HTERT RPE-1 (cell line): ENCODE data around the gene UNKL.

Source experiments
- in situ Hi-C: fragments of 300-500 bp; cut with MboI; formaldehyde crosslinking; loops from 4 replicates; pipeline ENCODE4 v1.14.3; 2020; ENCODE audit warnings: low sequenced_read_pairs

Gene UNKL

DNA sequence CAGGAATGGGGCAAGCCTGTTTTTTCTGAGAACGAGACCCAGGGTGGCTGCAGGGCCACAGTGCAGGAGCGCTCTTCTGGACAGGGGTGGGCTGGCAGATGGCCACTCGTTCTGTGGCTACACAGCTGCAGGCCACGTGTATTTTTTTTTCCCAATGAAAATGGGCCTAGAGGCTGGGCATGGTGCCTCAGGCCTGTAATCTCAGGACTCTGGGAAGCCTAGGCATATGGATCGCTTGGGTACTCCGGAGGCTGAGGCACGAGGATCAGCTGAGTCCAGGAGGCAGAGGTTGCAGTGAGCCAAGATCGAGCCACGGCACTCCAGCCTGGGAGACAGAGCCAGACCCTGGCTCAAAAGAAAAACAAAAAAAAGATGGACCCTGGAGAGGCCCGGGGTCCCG, 6.8 kb downstream of the UNKL start:
- in situ Hi-C loops = no loop called here

DNA sequence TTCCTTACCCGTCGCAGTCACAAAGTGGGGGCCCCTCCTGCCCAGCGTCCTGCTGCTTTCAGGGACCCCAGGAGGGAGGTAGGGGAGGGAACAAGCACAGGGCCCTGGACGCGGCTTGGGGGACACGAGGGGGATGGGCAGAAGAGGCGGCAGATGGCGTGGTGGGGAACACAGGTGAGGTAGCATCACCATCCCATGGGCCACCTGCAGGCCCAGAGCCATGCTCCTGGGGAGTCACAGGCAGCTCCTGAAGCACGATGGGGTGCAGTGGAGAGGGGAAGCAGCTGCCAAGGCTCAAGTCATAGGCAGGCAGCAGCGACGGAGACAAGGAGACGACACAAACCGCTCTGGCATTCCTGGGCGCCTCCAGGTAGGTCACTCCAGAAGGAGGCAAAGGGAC, 10.8 kb downstream of the UNKL start:
- in situ Hi-C loops = no loop called here

DNA sequence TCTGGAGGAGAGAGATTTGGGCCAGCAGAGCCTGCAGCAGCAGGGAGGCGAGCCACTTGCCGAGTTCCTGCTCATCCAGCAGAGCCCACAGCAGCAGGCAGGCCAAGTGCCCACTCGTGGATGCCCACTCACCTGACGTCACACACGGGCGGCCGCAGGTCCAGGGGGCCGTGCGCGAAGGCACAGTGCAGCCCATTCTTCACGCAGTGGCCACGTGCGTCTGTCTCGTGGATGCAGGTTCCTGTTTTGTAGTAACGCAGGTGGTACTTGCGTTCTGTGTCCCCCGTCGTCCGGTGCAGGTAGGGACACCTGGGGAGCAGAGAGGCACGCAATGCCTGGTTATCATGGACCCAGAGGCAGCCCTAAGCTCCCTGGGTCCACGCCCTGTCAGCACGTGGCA, 11.5 kb downstream of the UNKL start:
- in situ Hi-C loops = no loop called here

DNA sequence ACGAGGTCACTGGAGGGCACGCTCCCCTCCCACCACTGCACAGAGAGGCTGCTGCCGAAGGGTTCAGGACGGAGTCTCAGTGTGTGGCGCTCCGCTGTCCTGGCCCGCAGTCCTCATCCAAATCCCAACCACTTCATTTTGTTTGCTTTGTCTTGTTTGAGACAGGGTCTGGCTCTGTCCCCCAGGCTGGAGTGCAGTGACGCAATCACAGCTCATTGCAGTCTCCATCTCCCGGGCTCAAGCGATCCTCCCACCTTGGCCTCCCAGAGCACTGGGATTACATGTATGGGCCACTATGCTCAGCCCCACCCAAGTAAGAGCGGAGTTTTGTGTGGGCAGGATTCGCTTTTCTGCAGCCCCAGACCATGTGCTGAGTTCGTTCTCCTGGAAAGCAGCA, 12.7 kb downstream of the UNKL start:
- in situ Hi-C loops = no loop called here

DNA sequence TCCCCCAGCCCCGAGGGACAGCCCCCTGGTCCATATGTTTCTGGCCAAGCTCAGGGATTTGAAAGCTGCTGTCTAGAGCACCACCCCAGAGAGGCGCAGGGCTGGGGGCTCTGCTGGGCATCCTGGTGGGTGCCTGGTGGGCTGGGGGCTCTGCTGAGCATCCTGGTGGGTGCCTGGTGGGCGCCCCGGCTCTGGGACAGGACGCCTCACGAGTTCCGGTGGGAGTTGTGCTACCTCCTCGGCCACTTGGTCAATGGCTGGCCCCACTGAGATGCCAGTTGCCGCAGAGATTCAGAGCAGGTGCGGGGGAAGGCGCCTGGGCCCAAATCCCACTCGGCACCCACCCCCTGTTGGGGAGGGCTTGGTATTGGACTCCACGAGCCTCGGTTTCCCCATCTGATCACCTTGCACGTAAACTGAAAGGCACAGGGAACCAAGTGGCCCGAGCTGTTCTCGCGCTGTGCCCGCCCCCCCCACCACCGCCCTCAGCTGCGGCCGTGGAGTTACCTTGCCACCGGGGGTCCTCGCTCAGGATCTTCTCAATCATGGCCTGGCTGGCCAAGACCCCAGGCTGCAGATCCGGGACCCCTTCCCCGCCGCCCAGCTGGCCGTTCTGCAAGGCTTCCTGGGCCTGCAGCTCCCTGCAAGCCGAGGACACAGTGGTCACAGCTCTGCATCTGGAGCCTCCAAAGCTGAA, 13.3 kb downstream of the UNKL start:
- in situ Hi-C loops = no loop called here

DNA sequence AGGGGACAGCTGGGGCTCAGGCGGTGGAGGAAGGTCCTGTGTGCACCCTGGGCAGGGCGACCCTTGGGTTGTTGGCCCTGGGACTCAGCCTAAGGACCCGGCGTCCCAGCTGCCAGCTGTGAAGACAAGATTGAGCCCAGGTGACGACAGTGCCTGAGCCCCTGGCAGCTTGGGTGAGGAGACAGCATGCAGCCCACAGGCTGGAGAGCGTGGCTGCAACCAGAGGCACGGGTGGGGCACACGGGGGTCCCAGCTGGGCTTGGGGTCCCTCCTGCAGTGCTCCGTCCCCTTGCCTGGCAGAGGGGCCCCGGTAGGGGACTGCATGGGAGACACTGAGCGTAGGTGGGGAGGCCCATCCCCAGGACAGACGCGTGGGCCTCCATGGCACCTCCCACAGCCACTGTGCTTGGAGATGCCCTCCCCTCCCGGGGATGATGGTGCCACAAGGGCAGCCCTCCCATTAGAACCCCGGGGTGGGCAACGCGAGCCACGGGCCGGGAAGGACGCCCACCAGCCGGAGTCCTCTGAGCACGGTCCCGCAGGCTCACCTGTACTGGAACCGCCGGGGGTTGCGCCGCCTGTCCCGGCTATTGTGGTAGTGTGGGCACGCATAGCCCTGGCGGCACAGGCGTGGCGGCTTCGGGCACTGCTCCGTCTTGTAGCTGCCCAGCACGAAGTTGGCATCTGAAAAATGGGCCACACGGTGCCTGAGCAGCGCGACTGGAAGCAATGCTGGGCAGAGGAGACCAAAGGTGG, 15.5 kb downstream of the UNKL start:
- in situ Hi-C loops = no loop called here

DNA sequence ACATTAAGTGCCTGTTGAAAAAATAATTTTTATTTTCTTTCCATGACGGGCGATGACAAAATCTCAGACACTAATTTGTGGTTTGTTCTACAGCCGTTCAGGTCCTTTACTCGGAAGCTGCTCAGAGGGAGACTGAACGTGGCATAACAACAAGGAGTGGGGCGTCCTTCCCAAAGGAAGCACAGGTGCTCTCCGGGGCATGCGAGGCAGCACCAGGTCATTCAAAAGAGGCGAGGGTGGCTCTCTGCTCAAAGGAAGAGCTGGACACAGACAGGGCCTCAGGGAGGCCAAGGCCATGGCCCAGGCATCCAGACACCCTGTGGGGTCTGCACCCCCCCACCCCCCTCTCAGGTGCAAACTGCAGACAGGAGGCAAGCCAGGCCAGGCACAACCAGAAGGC, 16.2 kb downstream of the UNKL start:
- in situ Hi-C loops = no loop called here

DNA sequence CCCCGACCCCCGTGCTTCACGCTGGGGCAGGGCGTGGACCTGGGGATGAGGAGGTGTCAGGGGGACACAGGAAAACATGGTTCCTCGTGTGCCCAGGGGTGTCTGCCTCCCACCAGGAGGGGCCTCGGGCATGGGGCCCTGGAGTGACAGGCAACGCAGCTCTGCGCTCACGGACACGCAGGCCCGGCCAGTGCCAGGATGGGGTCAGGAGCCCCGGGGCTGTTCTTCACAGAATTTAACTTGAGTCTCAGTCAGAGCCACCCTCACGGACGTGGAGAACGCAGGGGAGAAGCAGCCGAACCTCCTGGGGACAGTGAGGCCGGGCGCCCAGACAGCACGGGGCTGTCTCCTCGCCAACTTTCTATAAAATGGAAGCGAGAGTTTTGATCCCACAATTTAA, 16.7 kb downstream of the UNKL start:
- in situ Hi-C loops = no loop called here

DNA sequence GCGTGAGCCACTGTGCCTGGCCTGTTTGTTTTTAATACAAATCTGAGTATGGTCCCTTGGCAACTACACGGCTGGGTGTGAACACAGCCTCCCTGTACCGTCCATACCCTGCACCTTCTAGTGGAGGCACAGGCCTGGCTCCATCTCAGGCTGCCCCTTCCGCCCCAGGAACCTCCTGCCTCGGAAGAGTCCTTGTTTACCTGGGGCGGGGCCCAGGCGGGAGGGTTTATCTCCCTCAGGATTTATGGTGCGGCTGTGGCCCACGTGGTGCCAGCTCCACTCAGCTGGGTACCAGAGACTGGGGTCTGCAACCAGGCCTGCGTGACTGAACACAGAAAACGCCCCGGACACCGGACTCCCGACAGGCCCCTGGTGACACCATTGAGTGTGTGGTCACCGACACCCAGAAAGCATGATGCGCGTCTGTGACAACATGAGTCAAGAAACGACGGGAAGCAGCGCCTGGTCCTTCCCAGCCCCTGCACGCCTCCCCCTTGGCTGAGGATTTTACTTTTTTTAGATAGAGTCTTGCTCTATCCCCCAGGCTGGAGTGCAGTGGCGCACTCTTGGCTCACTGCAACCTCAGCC, 19.0 kb downstream of the UNKL start:
- in situ Hi-C loops = no loop called here

DNA sequence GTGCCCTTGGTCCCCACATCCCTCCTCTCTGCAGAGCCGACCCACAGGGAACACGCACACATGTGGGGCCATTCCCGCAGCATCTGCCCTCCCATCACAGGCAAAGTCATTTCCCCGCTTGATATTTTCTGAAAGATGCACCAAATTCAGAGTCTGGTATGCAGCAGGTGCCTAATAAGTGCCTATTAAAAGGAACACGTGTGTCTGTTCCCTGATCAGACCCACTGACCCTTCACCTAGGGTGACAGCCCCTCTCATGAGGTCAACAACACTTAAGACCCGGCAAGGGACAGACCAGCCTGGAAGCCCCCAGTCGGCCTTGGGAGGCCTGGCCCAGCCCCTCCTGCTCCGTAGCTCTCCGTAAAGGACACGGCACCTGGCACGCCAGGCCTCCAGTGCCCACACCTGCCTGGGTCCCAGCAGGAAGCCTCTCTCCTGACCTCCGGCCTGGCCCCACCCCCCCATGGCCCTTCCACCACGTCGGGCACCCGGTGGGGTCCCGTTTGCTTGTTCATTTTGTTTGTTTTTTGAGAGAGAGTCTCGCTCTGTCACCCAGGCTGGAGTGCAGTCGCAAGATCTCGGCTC, 20.0 kb downstream of the UNKL start:
- in situ Hi-C loops = no loop called here

DNA sequence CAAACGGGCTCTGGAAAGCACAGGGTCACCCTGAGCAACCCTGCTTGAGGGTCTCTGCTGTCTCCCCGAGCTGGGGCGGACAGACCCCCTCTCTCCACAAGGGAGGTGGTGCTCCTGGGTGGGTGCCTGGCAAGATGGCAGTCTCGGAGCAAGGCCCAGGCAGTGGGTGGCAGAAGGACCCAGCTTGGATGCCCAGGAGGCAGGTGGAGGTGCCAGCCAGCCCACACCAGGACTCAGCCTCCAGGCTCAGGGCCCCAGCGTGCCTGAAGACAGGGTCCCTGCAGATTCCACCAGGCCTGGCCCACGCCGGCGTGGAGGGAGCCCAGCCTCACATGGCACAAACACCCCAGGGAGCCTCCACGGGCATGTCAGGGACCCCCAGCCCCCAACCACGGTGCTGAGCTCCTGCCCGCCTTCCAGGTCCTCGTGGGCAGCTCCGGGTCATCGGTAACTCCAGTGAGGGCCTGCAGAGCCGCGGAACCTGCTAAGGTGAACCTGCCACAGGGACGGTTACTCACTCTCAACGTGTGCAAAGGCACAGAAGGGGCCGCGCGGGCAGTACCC, 20.8 kb downstream of the UNKL start:
- in situ Hi-C loops = no loop called here

DNA sequence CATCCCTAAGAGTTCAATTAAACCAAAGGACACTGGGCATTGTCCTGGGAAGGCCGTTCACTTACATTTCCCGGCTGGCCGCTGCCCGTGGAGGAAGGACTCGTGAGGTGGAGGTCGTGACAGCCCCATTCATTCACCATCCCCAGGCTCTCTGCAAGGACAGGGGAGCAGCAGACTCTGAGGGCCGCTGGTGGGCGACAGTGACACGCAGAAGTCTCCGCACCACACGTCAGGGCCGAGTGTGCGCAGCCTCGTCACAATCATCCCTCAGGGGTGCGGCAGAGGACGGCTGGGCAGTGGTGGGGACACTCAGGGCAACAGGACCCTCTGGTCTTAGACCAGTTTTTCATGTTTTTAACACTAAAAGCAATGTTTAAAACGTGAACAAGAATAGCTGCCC, 21.7 kb downstream of the UNKL start:
- in situ Hi-C loops = no loop called here

DNA sequence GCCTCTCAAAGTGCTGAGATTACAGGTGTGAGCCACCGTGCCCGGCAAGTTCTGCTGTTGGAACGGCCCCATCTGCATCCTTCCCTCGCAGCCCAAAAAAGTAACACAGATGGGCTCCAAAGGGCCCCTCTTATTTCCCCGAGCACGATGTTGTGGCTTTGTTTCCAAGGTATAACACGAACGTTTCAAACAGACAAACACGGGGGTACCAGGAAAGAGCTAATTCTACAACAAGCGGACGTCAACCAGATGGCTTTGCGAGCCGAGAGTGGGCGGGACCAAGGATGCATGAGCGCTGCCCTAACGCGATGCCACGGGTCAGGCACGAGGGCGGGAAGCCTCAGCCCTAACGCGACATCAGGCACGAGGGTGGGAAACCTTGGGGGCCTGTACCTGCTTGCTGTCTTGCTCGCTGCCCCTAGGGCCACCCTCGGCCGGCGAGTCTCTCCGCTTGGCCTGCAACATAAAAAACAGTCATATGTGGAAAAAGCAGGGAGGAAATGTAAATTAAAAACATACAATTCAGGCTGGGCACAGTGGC, 24.2 kb downstream of the UNKL start:
- in situ Hi-C loops = no loop called here

DNA sequence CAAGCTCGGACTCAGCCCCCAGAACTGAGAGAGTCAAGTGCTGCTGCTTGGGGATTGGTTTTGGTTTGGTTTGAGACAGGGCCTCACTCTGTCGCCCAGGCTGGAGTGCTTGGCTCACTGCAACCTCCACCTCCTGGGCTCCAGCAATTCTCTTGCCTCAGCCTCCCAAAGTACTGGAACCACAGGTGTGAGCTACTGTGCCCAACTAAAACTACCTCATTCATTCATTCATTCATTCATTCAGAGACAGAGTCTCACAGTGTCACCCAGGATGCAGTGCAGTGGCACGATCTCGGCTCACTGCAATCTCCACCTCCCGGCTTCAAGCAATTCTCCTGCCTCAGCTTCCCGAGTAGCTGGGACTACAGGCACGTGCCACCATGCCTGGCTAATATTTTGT, 24.7 kb downstream of the UNKL start:
- in situ Hi-C loops = no loop called here

DNA sequence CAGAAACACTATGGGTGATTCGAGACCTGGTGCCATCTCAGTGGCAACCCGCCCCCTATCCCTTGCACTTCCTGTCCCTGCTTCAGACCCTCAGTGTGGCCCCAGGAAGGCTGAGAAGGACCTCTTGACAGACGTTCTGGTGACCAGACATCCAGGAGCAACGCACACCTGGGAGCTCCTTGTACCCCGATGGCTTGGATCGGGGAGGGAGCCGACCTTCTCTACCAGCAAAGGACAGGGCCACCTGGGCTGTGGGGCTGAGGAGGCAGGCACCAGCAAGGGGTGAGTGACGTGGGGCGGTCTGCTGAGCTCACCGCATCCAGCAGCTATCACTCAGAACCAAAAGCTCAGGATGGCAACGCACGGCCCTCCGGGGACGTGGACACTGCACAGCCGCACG, 27.2 kb downstream of the UNKL start:
- in situ Hi-C loops = no loop called here

DNA sequence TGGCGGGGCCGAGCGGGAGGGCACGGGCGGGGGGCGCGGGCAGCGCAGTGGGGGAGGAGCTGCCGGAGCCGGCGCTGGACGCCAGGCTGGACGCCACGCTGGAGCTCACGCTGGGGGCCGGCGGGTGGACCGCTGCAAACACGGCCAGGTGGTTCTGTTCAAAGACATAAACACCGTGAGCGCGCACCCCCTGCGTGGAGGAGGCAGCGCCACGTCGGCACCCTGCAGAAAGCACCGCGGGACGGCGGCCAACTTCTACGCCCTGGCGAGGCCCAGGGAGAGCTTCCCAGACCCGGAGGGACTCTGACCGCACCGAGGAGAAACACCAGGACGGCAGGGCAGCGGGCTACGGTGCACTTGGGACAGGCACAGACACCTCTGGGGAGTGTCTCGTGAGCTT, 29.3 kb downstream of the UNKL start:
- in situ Hi-C loops = no loop called here

DNA sequence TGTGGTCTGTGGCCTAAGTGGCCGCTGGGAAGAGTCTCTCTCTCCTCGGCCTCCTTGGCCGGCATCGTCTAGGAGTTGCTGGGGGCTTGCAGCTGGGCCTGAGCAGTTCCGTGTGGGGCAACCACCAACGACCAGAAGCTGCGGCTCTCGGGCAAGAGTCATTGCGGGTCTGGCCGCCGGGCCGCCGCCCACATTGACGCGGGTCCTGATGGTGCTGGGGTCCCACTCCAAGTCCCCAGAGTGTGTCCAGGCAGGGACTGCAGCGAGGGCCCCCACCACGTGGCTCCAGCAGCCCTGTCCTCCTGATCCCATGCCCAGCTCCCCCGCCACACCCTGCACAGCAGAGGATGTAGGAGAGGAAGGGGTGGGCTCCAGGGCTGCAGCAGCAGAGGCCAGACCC, 30.9 kb downstream of the UNKL start:
- in situ Hi-C loops = no loop called here

DNA sequence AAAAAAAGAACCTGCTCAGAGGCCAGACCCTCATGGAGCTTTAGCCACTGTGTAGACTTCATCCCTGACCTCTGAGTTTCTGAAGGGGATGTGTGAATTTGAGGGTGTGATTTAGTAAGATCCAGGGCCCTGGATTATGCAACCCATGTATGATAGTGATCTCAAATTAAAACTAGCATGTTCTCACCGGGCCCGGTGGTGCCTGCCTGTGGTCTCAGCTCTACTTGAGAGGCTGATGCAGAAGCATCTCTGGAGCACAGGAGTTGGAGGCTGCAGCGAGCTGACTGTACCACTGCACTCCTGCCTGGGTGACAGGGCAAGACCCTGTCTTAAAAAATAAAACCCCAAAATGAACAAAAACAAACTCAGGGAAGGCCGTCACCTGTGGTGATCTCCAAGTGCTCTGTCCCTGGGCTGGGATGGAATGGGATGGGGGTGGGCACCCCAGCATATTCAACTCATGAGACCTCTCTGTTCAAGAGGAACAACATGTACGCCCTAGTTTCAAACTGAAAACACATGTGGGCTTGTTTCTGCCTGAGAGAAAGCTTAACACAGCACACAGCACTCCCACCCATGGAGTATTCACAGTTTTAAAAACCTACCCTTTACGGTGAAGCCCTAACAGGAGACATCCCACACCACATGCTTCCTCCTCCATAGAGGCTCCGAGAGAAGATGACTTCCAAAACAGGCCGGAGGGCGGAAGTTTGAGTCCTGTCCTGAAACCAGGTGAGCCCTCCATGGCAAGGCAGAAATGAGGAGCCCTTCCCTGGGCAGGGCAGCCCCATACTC, 32.7 kb downstream of the UNKL start:
- in situ Hi-C loops = no loop called here

DNA sequence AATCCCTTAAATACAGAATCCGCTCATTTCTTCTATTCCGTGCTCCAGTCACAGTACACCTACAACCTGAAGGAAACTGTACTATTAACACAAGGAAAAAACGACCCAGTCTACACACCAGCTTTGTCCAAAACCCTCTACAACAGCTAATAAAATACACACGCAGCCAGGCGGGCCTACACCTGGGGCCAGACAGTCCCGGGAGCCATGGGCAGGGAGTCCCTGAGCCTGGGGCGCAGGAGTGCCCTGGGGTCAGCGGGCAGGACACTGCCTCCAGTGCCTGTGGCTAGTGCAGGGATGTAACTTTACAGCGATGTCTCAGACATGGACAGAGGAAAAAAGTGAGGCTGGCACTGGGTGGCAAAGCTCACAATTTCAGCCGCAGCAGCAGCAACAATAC, 34.3 kb downstream of the UNKL start:
- in situ Hi-C loops = no loop called here

DNA sequence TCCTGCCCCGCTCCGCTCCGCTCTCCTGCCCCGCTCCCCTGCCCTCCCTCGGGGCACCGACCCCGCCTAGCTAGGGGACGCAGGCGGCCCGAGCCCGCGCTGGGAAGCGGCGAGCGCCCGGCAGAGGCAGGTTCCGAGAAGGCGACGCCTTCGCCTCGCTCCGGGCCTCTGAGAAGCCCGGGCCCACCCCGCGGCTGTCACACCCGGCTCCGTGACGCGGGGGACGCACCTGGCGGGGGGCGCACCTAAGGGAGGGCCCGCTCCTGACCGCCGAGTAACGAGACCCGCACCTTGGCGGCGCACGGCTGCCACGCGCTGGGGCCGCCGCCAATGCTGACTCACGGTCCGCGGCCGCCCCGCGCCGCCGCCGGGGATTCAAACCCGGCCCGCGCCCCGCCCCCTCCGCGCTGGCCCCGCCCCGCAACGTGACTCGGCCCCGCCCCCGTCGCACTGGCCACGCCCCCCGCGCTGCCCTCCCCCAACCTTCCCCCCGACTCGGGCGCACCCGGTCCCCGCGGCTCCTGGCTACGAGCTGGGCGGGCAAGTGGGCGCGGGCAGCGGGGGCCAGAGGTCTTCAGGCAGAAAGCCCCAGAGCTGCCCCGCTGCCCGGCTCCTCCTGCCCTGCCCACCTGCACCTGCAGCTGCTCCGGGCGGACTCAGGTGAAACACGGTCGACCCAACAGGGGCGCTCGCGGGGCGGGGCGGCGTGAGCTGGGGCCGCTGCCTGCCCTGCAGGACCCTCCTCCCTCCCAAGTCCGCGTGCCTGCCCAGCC, 35.0 kb downstream of the UNKL start:
- in situ Hi-C loops = no loop called here
